ENCODE results near the gene PAH. TPM values are rescaled to one million over a fixed set of nuclear protein-coding genes. Genes with fewer than 3 reads are reported as not detected.

Gene PAH
- total and polyA plus RNA-seq, 2 donors from 2014 or later = 8.7 to 193 TPM

- Histone ChIP-seq H3K4me3 (ENCODE audit: low read length in 3 of 3) (no peak overlapping the region), H3K36me3 (ENCODE audit: control insufficient read depth in 2 of 3, insufficient read depth in 3 of 3, low read length in 3 of 3) (no peaks in the 10 kb centered on the region), H3K9ac (ENCODE audit: low read length in 3 of 3) (no peak overlapping the region), H3K9me3 (ENCODE audit: control insufficient read depth in 2 of 3, insufficient read depth in 1 of 3, low read length in 3 of 3) (no peaks in the 10 kb centered on the region), H3K4me1 (ENCODE audit: control insufficient read depth in 2 of 3, insufficient read depth in 2 of 3, low read depth in 1 of 3, low read length in 3 of 3) (peaks cover 0 to 7% (median 5%) of the 10 kb centered on the region in 3 donors), H3K27ac (ENCODE audit: low read depth in 2 of 2, low read length in 2 of 2) (no peak overlapping the region), H3K27me3 (ENCODE audit: control insufficient read depth, insufficient read depth, low read length) (no peaks in the 10 kb centered on the region)
- DNase-seq (no peak), FAIRE-seq (no peak)
- intact Hi-C loops (cut with DNase I) = loop anchor here (10.0 kb wide), 1 partner anchor 664 kb away; no protein-coding TSS in a partner anchor
- TF ChIP-seq CTCF (IDR thresholded peaks at IDR 0.05; ENCODE audit: borderline replicate concordance, extremely low read depth, insufficient read depth) = no peak
These were observed 36.3 kb downstream of the PAH start for GRCh38 chr12:102880783-102881182.

GRCh38 chr12:102879144-102879763, 37.8 kb downstream of the PAH start:
- no peak for FAIRE-seq
- intact Hi-C loops (cut with DNase I) = no loop called here
- H3K9ac ChIP-seq (ENCODE audit: low read length in 3 of 3) = no peak overlapping the region
- H3K36me3 ChIP-seq (ENCODE audit: control insufficient read depth in 2 of 3, insufficient read depth in 3 of 3, low read length in 3 of 3) = no peaks in the 10 kb centered on the region
- no peak overlapping the region for H3K4me3 ChIP-seq (ENCODE audit: low read length in 3 of 3)
- H3K9me3 ChIP-seq (ENCODE audit: control insufficient read depth in 2 of 3, insufficient read depth in 1 of 3, low read length in 3 of 3) = no peaks in the 10 kb centered on the region
- no peaks in the 10 kb centered on the region for H3K27me3 ChIP-seq (ENCODE audit: control insufficient read depth, insufficient read depth, low read length)
- DNase-seq = peak in 4 of 5 donors; percentile 64 to 88 (median 78)
- peaks cover 0 to 4% (median 0%) of the 10 kb centered on the region in 3 donors for H3K4me1 ChIP-seq (ENCODE audit: control insufficient read depth in 2 of 3, insufficient read depth in 2 of 3, low read depth in 1 of 3, low read length in 3 of 3)
- peak; percentile 49 for TF ChIP-seq CTCF (IDR thresholded peaks at IDR 0.05; ENCODE audit: borderline replicate concordance, extremely low read depth, insufficient read depth)
- no peak overlapping the region for H3K27ac ChIP-seq (ENCODE audit: low read depth in 2 of 2, low read length in 2 of 2)

GRCh38 chr12:102876883-102877282, 40.2 kb downstream of the PAH start:
- DNase-seq (no peak), FAIRE-seq (no peak)
- Histone ChIP-seq H3K9me3 (ENCODE audit: control insufficient read depth in 2 of 3, insufficient read depth in 1 of 3, low read length in 3 of 3) (no peaks in the 10 kb centered on the region), H3K27me3 (ENCODE audit: control insufficient read depth, insufficient read depth, low read length) (no peaks in the 10 kb centered on the region), H3K27ac (ENCODE audit: low read depth in 2 of 2, low read length in 2 of 2) (no peak overlapping the region), H3K4me3 (ENCODE audit: low read length in 3 of 3) (no peak overlapping the region), H3K4me1 (ENCODE audit: control insufficient read depth in 2 of 3, insufficient read depth in 2 of 3, low read depth in 1 of 3, low read length in 3 of 3) (no peaks in the 10 kb centered on the region), H3K9ac (ENCODE audit: low read length in 3 of 3) (no peak overlapping the region), H3K36me3 (ENCODE audit: control insufficient read depth in 2 of 3, insufficient read depth in 3 of 3, low read length in 3 of 3) (no peaks in the 10 kb centered on the region)
- TF ChIP-seq CTCF (IDR thresholded peaks at IDR 0.05; ENCODE audit: borderline replicate concordance, extremely low read depth, insufficient read depth) = no peak
- intact Hi-C loops (cut with DNase I) = no loop called here

GRCh38 chr12:102874819-102875218, 42.2 kb downstream of the PAH start:
- Histone ChIP-seq H3K9me3 (ENCODE audit: control insufficient read depth in 2 of 3, insufficient read depth in 1 of 3, low read length in 3 of 3) (no peaks in the 10 kb centered on the region), H3K9ac (ENCODE audit: low read length in 3 of 3) (no peak overlapping the region), H3K27me3 (ENCODE audit: control insufficient read depth, insufficient read depth, low read length) (no peaks in the 10 kb centered on the region), H3K36me3 (ENCODE audit: control insufficient read depth in 2 of 3, insufficient read depth in 3 of 3, low read length in 3 of 3) (no peaks in the 10 kb centered on the region), H3K27ac (ENCODE audit: low read depth in 2 of 2, low read length in 2 of 2) (no peak overlapping the region), H3K4me1 (ENCODE audit: control insufficient read depth in 2 of 3, insufficient read depth in 2 of 3, low read depth in 1 of 3, low read length in 3 of 3) (no peaks in the 10 kb centered on the region), H3K4me3 (ENCODE audit: low read length in 3 of 3) (no peak overlapping the region)
- intact Hi-C loops (cut with DNase I) = no loop called here
- no peak for TF ChIP-seq CTCF (IDR thresholded peaks at IDR 0.05; ENCODE audit: borderline replicate concordance, extremely low read depth, insufficient read depth)
- DNase-seq (no peak), FAIRE-seq (no peak)
